ENCODE measurements around the gene KRT80. TPM values are rescaled to one million over a fixed set of nuclear protein-coding genes. Genes with fewer than 3 reads are reported as not detected.
A peak's percentile ranks its signal among the peaks of the same experiment; 100 is the strongest.

The KRT80 gene
- total and polyA plus RNA-seq, 7 donors, result 0.11 to 14.0 (median 0.44) TPM

GRCh38 chr12:52213564-52214420 lies 22.0 kb upstream of the KRT80 start:
- DNase-seq, result peak; percentile 76 to 88
- 34% methylated on average over 13 of the region's 13 CpGs for WGBS, 3 donors
- Histone ChIP-seq H3K4me1 (peaks cover 4% of the 10 kb centered on the region), H3K27ac (no peak overlapping the region), H3K27me3 (ENCODE audit: insufficient read depth in 3 of 3, low read length in 2 of 3) (peaks cover 0 to 4% (median 0%) of the 10 kb centered on the region in 3 donors), H3K9me3 (no peaks in the 10 kb centered on the region), H3K4me3 (no peak overlapping the region), H3K36me3 (ENCODE audit: insufficient read depth in 1 of 2, low read depth in 1 of 2) (no peaks in the 10 kb centered on the region)
- intact Hi-C loops (cut with DNase I), result loop anchor here in 1 of 2 donors (5.0 kb wide), 1 partner anchor 64 kb away; no protein-coding TSS in a partner anchor
- peak; percentile 94 to 96 (median 96) for ATAC-seq
- peak; percentile 95 for TF ChIP-seq CTCF (IDR thresholded peaks at IDR 0.05)

- H3K36me3 ChIP-seq (ENCODE audit: insufficient read depth in 1 of 2, low read depth in 1 of 2), result no peaks in the 10 kb centered on the region
- H3K27me3 ChIP-seq (ENCODE audit: insufficient read depth in 3 of 3, low read length in 2 of 3), result peaks cover 0 to 4% (median 0%) of the 10 kb centered on the region in 3 donors
- no peak overlapping the region for H3K27ac ChIP-seq
- intact Hi-C loops (cut with DNase I), result loop anchor here in 1 of 2 donors (5.0 kb wide), 1 partner anchor 64 kb away; no protein-coding TSS in a partner anchor
- DNase-seq (no peak), ATAC-seq (no peak)
- peaks cover 4% of the 10 kb centered on the region for H3K4me1 ChIP-seq
- TF ChIP-seq CTCF (IDR thresholded peaks at IDR 0.05), result no peak
- H3K9me3 ChIP-seq, result no peaks in the 10 kb centered on the region
- 81 to 84% (median 82%) methylated on average over 9 to 13 of the region's 13 CpGs for WGBS, 3 donors
- H3K4me3 ChIP-seq, result no peak overlapping the region
These were observed 21.1 kb upstream of the KRT80 start for GRCh38 chr12:52212701-52213563.

GRCh38 chr12:52211716-52212585 lies 20.1 kb upstream of the KRT80 start:
- WGBS, 3 donors, result 86 to 97% (median 91%) methylated on average over 13 of the region's 13 CpGs
- Histone ChIP-seq H3K27me3 (ENCODE audit: insufficient read depth in 3 of 3, low read length in 2 of 3) (peaks cover 0 to 4% (median 0%) of the 10 kb centered on the region in 3 donors), H3K36me3 (ENCODE audit: insufficient read depth in 1 of 2, low read depth in 1 of 2) (no peaks in the 10 kb centered on the region), H3K9me3 (no peaks in the 10 kb centered on the region), H3K27ac (no peak overlapping the region), H3K4me3 (no peak overlapping the region), H3K4me1 (peaks cover 5% of the 10 kb centered on the region)
- DNase-seq, result no peak
- no peak for TF ChIP-seq CTCF (IDR thresholded peaks at IDR 0.05)
- no peak for ATAC-seq
- intact Hi-C loops (cut with DNase I), result loop anchor here in 1 of 2 donors (5.0 kb wide), 1 partner anchor 65 kb away; no protein-coding TSS in a partner anchor

Data from psoas muscle (tissue), 8 donors.